HUDEP-2 (cell line): Measurements from ENCODE around the gene L3MBTL2.
A peak's percentile ranks its signal among the peaks of the same experiment; 100 is the strongest.
"Not testable (repeated sequence)": the region's sequence is repeated elsewhere in the genome, so short reads cannot be mapped to it uniquely, and the experiment has no call there.

Experiments
- DNase-seq, 76 experiments: peaks; one replicate each; lab custom pipeline; 2025; ENCODE audit not compliant: unreplicated experiment in 76 of 76; lab: John Stamatoyannopoulos, UW

Gene L3MBTL2

GRCh38 chr22:41204992-41205900 is at the start of gene L3MBTL2:
Gene L3MBTL2, plus strand, starts transcription at chr22:41205312. Its CDS starts 51 bp downstream, at chr22:41205363.
- DNase-seq, result peak in 75 of 76 experiments; percentile 26 to 98 (median 93)

GRCh38 chr22:41157083-41157482 is 48.0 kb upstream of the L3MBTL2 start:
- no peak for DNase-seq

GRCh38 chr22:41169157-41169556 is 36.0 kb upstream of the L3MBTL2 start:
- DNase-seq, result no peak

- DNase-seq, result no peak
These were observed 33.1 kb upstream of the L3MBTL2 start for GRCh38 chr22:41171996-41172395.

- no peak for DNase-seq
These were observed 29.6 kb upstream of the L3MBTL2 start for GRCh38 chr22:41175546-41175945.

GRCh38 chr22:41177040-41177621 is 28.0 kb upstream of the L3MBTL2 start:
- no peak for DNase-seq

- no peak for DNase-seq
These were observed 27.3 kb upstream of the L3MBTL2 start for GRCh38 chr22:41177622-41178424.

- DNase-seq, result no peak
These were observed 26.6 kb upstream of the L3MBTL2 start for GRCh38 chr22:41178425-41178975.

GRCh38 chr22:41180362-41180761 is 24.8 kb upstream of the L3MBTL2 start:
- not testable (repeated sequence) for DNase-seq

- DNase-seq, result no peak
These were observed 24.2 kb upstream of the L3MBTL2 start for GRCh38 chr22:41180926-41181325.

- no peak for DNase-seq
These were observed 23.5 kb upstream of the L3MBTL2 start for GRCh38 chr22:41181349-41182241.

- DNase-seq, result no peak
These were observed 20.4 kb upstream of the L3MBTL2 start for GRCh38 chr22:41184679-41185078.

GRCh38 chr22:41191467-41191866 is 13.6 kb upstream of the L3MBTL2 start:
- no peak for DNase-seq

- no peak for DNase-seq
These were observed 11.3 kb upstream of the L3MBTL2 start for GRCh38 chr22:41193829-41194228.

GRCh38 chr22:41197038-41197972 is 7.8 kb upstream of the L3MBTL2 start:
- DNase-seq, result peak in 68 of 76 experiments; percentile 9 to 84 (median 65)

GRCh38 chr22:41198027-41198580 is 7.0 kb upstream of the L3MBTL2 start:
- DNase-seq, result peak in 25 of 76 experiments; percentile 1 to 45 (median 17)

GRCh38 chr22:41201141-41201540 is 4.0 kb upstream of the L3MBTL2 start:
- DNase-seq, result no peak

GRCh38 chr22:41203118-41203517 is 2.0 kb upstream of the L3MBTL2 start:
- DNase-seq, result no peak
